ENCODE measurements around the gene ITGB1. TPM values are rescaled to one million over a fixed set of nuclear protein-coding genes. Genes with fewer than 3 reads are reported as not detected.

ITGB1 gene
- total RNA-seq, 1 donor: 2,201 TPM

DNA sequence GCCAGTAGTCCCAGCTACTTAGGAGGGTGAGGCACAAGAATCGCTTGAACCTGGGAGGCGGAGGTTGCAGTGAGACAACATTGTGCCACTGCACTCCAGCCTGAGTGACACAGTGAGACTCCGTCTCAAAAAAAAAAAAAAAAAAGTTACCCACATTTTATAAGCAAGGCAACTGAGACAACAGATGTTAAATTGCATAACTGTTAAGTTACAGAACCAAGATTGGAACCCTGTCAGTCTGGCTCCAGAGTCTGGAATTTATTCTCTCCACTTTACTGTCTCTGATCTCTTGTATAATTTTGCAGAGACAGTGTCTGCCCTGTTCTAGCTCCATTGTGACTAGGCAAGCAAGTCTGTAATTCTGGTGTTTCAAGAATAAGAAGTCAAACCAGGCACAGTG, 6.2 kb upstream of the ITGB1 start:
- no peak for TF ChIP-seq CTCF (IDR thresholded peaks at IDR 0.05; ENCODE audit: insufficient read depth, low read length)
- no peak overlapping the region for H3K4me3 ChIP-seq (ENCODE audit: low read depth, low read length)
- no peak for DNase-seq (ENCODE audit: low read depth)

- peak; percentile 88 for DNase-seq (ENCODE audit: low read depth)
- TF ChIP-seq CTCF (IDR thresholded peaks at IDR 0.05; ENCODE audit: insufficient read depth, low read length): no peak
- no peak overlapping the region for H3K4me3 ChIP-seq (ENCODE audit: low read depth, low read length)
Observed at GRCh38 chr10:32963096-32963495, 5.1 kb upstream of the ITGB1 start.

DNA sequence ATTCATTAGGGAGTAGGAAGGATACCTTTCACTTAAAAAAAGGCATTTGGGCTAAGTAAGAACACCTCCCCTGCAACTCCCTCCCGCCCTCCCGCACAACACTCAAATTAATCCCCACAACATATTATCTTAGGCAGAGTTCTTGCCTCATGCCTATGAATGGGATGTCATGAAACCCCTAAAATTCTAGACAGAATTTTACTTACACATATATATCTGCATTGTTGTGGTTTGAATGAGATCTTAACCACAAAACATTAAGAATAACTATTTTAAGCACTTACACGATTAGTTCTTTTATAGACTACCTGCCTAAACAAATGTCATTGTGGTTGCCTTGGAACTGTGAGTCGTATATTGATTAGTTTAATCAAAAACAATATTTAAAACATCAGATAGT, 4.5 kb upstream of the ITGB1 start:
- DNase-seq (ENCODE audit: low read depth): no peak

DNA sequence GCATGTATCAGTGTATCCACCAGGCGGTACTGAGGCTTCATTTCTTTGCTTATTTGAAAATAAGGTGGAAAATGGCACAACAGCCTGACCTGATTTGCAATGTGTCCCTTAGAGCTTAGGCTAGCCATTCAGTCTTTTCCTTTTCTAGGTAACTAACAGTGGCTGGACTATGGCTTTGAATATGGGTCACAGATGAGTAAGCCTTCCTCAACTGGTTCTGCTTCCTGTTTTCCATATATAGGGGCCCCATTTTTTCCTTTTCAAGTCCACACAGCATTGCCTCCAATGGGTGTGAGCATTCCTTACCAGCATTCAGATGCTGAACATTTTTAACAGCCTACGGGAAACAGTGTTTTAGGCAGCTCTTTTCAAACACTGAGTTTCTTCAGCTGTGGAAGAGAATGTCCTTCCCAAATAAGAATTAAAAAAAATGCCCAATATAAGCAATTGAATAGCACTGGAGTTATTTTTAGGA, 3.9 kb upstream of the ITGB1 start:
- H3K4me3 ChIP-seq (ENCODE audit: low read depth, low read length): peak overlapping the region; percentile 36
- peak; percentile 89 for DNase-seq (ENCODE audit: low read depth)
- TF ChIP-seq CTCF (IDR thresholded peaks at IDR 0.05; ENCODE audit: insufficient read depth, low read length): peak; percentile 40

More for the DNA sequence above, 4.5 kb upstream of the ITGB1 start:
- no peak for TF ChIP-seq CTCF (IDR thresholded peaks at IDR 0.05; ENCODE audit: insufficient read depth, low read length)
- H3K4me3 ChIP-seq (ENCODE audit: low read depth, low read length): no peak overlapping the region

DNA sequence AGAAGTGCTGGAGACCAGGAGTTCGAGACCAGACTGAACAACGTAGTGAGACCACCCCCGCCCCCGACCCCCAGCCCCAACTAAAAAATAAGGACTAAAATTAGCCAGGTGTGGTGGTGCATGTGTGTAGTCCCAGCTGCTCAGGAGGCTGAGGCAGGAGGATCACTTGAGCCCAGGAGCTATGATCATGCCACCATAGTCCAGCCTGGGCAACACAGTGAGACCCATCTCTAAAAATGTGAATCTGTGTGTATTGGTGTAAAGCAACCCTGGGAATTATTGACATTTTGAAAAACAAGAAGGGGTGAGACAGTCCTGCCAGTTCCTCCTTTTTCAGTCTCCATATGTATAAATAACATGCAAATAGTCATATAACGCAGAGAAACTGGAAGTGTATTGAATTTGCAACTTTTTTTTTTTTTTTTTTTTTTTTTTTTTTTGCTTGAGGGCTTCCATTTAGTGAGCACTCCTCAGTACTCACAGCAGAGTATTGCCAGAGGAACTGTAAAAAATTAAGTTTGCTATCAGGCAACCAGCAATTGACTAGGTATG, 3.4 kb upstream of the ITGB1 start:
- H3K4me3 ChIP-seq (ENCODE audit: low read depth, low read length): peak overlapping the region; percentile 36
- DNase-seq (ENCODE audit: low read depth): no peak
- no peak for TF ChIP-seq CTCF (IDR thresholded peaks at IDR 0.05; ENCODE audit: insufficient read depth, low read length)

GRCh38 chr10:32960022-32960421, 2.0 kb upstream of the ITGB1 start:
- peak overlapping the region; percentile 84 for H3K4me3 ChIP-seq (ENCODE audit: low read depth, low read length)
- no peak for DNase-seq (ENCODE audit: low read depth)
- no peak for TF ChIP-seq CTCF (IDR thresholded peaks at IDR 0.05; ENCODE audit: insufficient read depth, low read length)
